ENCODE data around the gene RAB20.
"Not testable (repeated sequence)": the region's sequence is repeated elsewhere in the genome, so short reads cannot be mapped to it uniquely, and the experiment has no call there.

DNA sequence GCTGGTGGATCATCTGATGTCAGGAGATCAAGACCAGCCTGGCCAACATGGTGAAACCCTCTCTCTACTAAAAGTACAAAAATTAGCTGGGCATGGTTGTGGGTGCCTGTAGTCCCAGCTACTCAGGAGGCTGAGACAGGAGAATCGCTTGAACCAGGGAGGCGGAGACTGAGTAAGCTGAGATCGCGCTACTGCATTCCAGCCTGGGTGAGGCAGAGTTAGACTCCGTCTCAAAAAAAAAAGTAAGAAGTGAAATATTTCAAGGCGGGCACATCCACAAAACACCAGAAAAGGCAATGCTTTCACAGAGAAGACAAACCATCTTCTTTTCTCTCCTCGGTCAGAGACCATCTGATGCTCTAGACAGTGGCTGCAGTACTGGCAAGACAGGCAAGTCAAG is 8.4 kb upstream of the RAB20 start:
- TF ChIP-seq EZH2 (IDR thresholded peaks at IDR 0.05; ENCODE audit: borderline replicate concordance, low read depth, low read length, poor library complexity, severe bottlenecking): not testable (repeated sequence)
- TF ChIP-seq, protein P1, sequence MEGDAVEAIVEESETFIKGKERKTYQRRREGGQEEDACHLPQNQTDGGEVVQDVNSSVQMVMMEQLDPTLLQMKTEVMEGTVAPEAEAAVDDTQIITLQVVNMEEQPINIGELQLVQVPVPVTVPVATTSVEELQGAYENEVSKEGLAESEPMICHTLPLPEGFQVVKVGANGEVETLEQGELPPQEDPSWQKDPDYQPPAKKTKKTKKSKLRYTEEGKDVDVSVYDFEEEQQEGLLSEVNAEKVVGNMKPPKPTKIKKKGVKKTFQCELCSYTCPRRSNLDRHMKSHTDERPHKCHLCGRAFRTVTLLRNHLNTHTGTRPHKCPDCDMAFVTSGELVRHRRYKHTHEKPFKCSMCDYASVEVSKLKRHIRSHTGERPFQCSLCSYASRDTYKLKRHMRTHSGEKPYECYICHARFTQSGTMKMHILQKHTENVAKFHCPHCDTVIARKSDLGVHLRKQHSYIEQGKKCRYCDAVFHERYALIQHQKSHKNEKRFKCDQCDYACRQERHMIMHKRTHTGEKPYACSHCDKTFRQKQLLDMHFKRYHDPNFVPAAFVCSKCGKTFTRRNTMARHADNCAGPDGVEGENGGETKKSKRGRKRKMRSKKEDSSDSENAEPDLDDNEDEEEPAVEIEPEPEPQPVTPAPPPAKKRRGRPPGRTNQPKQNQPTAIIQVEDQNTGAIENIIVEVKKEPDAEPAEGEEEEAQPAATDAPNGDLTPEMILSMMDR (conservative IDR thresholded peaks at IDR 0.05; ENCODE audit: low read depth, low read length): not testable (repeated sequence)
